Uterus (tissue), 4 donors: ENCODE results near the gene SULF2. TPM values are rescaled to one million over a fixed set of nuclear protein-coding genes. Genes with fewer than 3 reads are reported as not detected.

Source experiments
- DNase-seq, 2 donors: peaks; one replicate each; pipeline ENCODE4 v3.0.0-alpha.2; 2019 to 2020
- H3K27ac ChIP-seq, 2 donors: fragments of 200-600 bp; sonication (generic); 1 replicate in 1 of 2; 2 replicates in 1 of 2; pipeline ENCODE4 v1.5.1; 2016 to 2018
- H3K27me3 ChIP-seq, 2 donors: fragments of 200-600 bp; sonication (generic); one replicate each; pipeline ENCODE4 v1.5.1; 2018 to 2019; ENCODE audit warnings: control low read depth in 1 of 2
- H3K36me3 ChIP-seq, 2 donors: fragments of 200-600 bp; sonication (generic); one replicate each; pipeline ENCODE4 v1.5.1; 2019; ENCODE audit warnings: control low read depth in 1 of 2
- H3K4me1 ChIP-seq, 2 donors: fragments of 200-600 bp; sonication (generic); one replicate each; pipeline ENCODE4 v1.5.1; 2018 to 2019; ENCODE audit warnings: control low read depth in 1 of 2
- H3K4me3 ChIP-seq, 2 donors: fragments of 200-600 bp; sonication (generic); 1 replicate in 1 of 2; 2 replicates in 1 of 2; pipeline ENCODE4 v1.5.1; 2018 to 2019; ENCODE audit warnings: mild to moderate bottlenecking in 1 of 2
- H3K9me3 ChIP-seq, 2 donors: fragments of 200-600 bp; sonication (generic); one replicate each; pipeline ENCODE4 v1.5.1; 2019; ENCODE audit warnings: control low read depth in 1 of 2
- POLR2A ChIP-seq, 2 donors: fragments of 450-650 bp; IDR thresholded peaks; one replicate each; pipeline ENCODE4 v1.6.1; 2016; ENCODE audit warnings: antibody characterized with exemption in 2 of 2, mild to moderate bottlenecking in 1 of 2, moderate library complexity in 1 of 2
- intact Hi-C: fragments of 100-400 bp; cut with DNase I; formaldehyde crosslinking; loops from one replicate; pipeline ENCODE4 v1.15.1; 2023; ENCODE audit warnings: low total_unique reads
- total RNA-seq, 4 donors: library from RNA; depleted of rRNA in 3 of 4; stranded (reverse); fragments of >200 nt in 3 of 4; gene quantifications; one replicate each; pipeline versions ENCODE4 v1.1.0 to v1.2.4, GENCODE V29; 2014 to 2023
- TF ChIP-seq, protein P1 (sequence below), 4 experiments: fragments of 200-600 bp in 2 of 4; fragments of 450-650 bp in 2 of 4; sonication (generic) in 2 of 4; IDR thresholded peaks; one replicate each; pipeline ENCODE4 v1.5.1; 2016 to 2019; ENCODE audit warnings: antibody characterized with exemption in 4 of 4, mild to moderate bottlenecking in 2 of 4, moderate library complexity in 1 of 4
- donor health status: DM: yes; HTN: yes; CAD: no.

SULF2 gene
- total RNA-seq, 4 donors from 2014 or later, result 95.9 to 558 (median 213) TPM

DNA sequence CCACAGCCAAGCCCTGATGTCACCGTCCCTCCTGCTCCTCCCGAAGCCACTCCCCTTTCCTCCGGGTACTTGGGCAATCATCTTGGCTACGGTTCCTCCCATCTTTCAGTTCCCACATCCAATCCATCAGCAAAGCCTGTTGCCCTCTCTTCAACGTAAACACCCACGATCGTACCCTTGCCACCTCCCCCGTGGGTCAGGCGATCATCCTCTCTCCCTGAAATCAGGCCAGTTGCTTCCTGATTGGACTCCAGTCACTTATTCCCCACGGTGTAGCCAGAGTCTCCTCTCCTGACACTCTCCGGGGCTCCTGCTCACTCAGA lies 44.5 kb downstream of the SULF2 start:
- Histone ChIP-seq H3K4me3 (no peak overlapping the region), H3K9me3 (no peaks in the 10 kb centered on the region), H3K27ac (peak overlapping the region in 1 of 2 donors; percentile 38), H3K4me1 (no peaks in the 10 kb centered on the region), H3K27me3 (no peaks in the 10 kb centered on the region), H3K36me3 (no peaks in the 10 kb centered on the region)
- TF ChIP-seq, protein P1, sequence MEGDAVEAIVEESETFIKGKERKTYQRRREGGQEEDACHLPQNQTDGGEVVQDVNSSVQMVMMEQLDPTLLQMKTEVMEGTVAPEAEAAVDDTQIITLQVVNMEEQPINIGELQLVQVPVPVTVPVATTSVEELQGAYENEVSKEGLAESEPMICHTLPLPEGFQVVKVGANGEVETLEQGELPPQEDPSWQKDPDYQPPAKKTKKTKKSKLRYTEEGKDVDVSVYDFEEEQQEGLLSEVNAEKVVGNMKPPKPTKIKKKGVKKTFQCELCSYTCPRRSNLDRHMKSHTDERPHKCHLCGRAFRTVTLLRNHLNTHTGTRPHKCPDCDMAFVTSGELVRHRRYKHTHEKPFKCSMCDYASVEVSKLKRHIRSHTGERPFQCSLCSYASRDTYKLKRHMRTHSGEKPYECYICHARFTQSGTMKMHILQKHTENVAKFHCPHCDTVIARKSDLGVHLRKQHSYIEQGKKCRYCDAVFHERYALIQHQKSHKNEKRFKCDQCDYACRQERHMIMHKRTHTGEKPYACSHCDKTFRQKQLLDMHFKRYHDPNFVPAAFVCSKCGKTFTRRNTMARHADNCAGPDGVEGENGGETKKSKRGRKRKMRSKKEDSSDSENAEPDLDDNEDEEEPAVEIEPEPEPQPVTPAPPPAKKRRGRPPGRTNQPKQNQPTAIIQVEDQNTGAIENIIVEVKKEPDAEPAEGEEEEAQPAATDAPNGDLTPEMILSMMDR (IDR thresholded peaks at IDR 0.05), result no peak
- no peak for TF ChIP-seq POLR2A (IDR thresholded peaks at IDR 0.05)
- no peak for DNase-seq
- intact Hi-C loops, result no loop called here

DNA sequence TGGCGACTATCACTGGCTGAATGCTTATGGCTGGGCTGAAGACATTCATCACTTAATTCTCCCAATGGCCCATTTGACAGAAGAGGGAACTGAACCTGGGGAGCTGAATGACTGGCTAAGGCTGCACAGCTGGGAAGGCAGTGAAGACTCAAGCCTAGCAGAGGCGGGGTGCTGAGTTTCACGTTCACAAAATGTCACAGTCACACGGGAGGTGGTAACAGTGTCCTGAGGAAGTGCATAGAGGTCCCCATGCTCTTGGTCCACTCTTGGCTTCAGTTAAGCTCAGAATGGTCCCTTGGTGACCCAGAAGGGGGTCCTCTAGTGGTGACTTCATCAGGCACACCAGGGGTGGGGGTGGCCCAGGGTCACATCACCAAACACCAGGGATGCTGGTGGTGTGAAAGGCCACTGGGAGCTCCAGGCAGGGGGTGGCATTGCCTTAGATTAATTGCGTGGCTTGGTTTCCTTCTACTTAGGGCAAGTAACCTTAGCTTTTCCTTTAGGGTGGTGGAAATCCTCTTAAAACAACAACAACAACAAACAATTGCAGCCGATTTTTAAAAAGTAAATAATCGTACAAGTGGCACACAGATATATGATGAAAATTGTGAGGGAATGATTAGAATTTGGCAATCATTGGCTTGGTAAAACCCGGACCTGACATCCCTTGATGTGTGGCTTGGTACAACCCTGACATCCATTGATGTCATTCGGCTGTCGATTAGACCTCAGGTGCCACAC lies 45.0 kb downstream of the SULF2 start:
- Histone ChIP-seq H3K4me1 (no peaks in the 10 kb centered on the region), H3K27me3 (no peaks in the 10 kb centered on the region), H3K36me3 (no peaks in the 10 kb centered on the region), H3K4me3 (no peak overlapping the region), H3K27ac (no peak overlapping the region), H3K9me3 (no peaks in the 10 kb centered on the region)
- TF ChIP-seq, protein P1 (IDR thresholded peaks at IDR 0.05), result no peak
- no peak for TF ChIP-seq POLR2A (IDR thresholded peaks at IDR 0.05)
- no peak for DNase-seq
- intact Hi-C loops, result no loop called here

GRCh38 chr20:47737923-47738322 lies 47.4 kb downstream of the SULF2 start:
- H3K4me3 ChIP-seq, result no peak overlapping the region
- intact Hi-C loops, result no loop called here
- TF ChIP-seq, protein P1 (IDR thresholded peaks at IDR 0.05), result no peak
- TF ChIP-seq POLR2A (IDR thresholded peaks at IDR 0.05), result no peak
- H3K27ac ChIP-seq, result no peak overlapping the region
- no peaks in the 10 kb centered on the region for H3K27me3 ChIP-seq
- no peaks in the 10 kb centered on the region for H3K9me3 ChIP-seq
- no peaks in the 10 kb centered on the region for H3K4me1 ChIP-seq
- H3K36me3 ChIP-seq, result no peaks in the 10 kb centered on the region
- no peak for DNase-seq

GRCh38 chr20:47736570-47737152 lies 48.6 kb downstream of the SULF2 start:
- H3K4me1 ChIP-seq, result no peaks in the 10 kb centered on the region
- no peak overlapping the region for H3K27ac ChIP-seq
- no peaks in the 10 kb centered on the region for H3K27me3 ChIP-seq
- no peak for TF ChIP-seq POLR2A (IDR thresholded peaks at IDR 0.05)
- TF ChIP-seq, protein P1 (IDR thresholded peaks at IDR 0.05), result no peak
- H3K36me3 ChIP-seq, result no peaks in the 10 kb centered on the region
- intact Hi-C loops, result no loop called here
- H3K4me3 ChIP-seq, result no peak overlapping the region
- no peak for DNase-seq
- no peaks in the 10 kb centered on the region for H3K9me3 ChIP-seq
